Keratinocyte (primary cell): ENCODE data around the gene HSH2D.

ENCODE experiments used
- EZH2 ChIP-seq: IDR thresholded peaks from one replicate; pipeline ENCODE4 v1.6.1; 2012; ENCODE audit warnings: inconsistent platforms, mild to moderate bottlenecking, low read length, moderate library complexity
- TF ChIP-seq, protein P1 (sequence below), 3 experiments: IDR thresholded peaks in 1 of 3; conservative IDR thresholded peaks in 1 of 3; optimal IDR thresholded peaks in 1 of 3; 2 replicates in 2 of 3; 3 replicates in 1 of 3; pipeline versions ENCODE3 to v1.5.1; 2011; ENCODE audit warnings: low read length in 3 of 3, mild to moderate bottlenecking in 3 of 3, moderate library complexity in 2 of 3, control low read depth in 1 of 3, inconsistent platforms in 1 of 3; ENCODE audit not compliant: insufficient read depth in 2 of 3; ENCODE audit errors: extremely low read depth in 1 of 3

DNA sequence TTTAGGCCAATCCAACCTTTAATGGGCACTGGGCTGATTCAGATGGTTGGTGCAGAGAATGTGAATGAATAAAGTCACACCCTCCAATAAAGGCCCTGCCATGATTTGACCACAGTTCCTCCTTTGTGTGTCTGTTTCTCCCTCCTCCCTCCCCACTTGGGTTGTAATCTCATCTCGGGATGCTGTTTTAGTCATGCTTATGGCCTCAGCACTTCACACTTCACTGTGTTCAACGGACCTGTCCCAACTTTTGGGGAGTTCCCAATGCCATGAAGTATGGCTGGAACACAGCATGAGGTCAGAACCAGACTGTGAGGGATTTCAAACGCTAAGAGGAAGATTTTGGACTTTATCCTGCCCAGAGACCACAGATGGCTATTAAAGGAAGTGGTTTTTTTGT, 37.4 kb upstream of the HSH2D start:
- TF ChIP-seq, protein P1, sequence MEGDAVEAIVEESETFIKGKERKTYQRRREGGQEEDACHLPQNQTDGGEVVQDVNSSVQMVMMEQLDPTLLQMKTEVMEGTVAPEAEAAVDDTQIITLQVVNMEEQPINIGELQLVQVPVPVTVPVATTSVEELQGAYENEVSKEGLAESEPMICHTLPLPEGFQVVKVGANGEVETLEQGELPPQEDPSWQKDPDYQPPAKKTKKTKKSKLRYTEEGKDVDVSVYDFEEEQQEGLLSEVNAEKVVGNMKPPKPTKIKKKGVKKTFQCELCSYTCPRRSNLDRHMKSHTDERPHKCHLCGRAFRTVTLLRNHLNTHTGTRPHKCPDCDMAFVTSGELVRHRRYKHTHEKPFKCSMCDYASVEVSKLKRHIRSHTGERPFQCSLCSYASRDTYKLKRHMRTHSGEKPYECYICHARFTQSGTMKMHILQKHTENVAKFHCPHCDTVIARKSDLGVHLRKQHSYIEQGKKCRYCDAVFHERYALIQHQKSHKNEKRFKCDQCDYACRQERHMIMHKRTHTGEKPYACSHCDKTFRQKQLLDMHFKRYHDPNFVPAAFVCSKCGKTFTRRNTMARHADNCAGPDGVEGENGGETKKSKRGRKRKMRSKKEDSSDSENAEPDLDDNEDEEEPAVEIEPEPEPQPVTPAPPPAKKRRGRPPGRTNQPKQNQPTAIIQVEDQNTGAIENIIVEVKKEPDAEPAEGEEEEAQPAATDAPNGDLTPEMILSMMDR (optimal IDR thresholded peaks at IDR 0.05 in 1 of 3, IDR thresholded peaks at IDR 0.05 in 1 of 3, conservative IDR thresholded peaks at IDR 0.05 in 1 of 3; ENCODE audit: extremely low read depth in 1 of 3, insufficient read depth in 2 of 3, low read length in 3 of 3): no peak
- no peak for TF ChIP-seq EZH2
